Measurements from ENCODE around the gene SIRT4. TPM values are rescaled to one million over a fixed set of nuclear protein-coding genes. Genes with fewer than 3 reads are reported as not detected.

Gene SIRT4
- total and polyA plus RNA-seq, 2 of the 13 experiments (the other 11 are each of a cell fraction or from before 2014, with no cell fraction given) = 3.4 to 5.8 TPM

GRCh38 chr12:120342175-120343038 is 40.3 kb downstream of the SIRT4 start (continued):
- TF ChIP-seq, protein P1, sequence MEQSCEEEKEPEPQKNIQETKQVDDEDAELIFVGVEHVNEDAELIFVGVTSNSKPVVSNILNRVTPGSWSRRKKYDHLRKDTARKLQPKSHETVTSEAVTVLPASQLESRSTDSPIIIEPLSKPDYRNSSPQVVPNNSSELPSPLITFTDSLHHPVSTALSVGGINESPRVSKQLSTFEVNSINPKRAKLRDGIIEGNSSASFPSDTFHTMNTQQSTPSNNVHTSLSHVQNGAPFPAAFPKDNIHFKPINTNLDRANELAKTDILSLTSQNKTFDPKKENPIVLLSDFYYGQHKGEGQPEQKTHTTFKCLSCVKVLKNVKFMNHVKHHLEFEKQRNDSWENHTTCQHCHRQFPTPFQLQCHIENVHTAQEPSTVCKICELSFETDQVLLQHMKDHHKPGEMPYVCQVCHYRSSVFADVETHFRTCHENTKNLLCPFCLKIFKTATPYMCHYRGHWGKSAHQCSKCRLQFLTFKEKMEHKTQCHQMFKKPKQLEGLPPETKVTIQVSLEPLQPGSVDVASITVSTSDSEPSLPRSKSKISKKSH (CRISPR knock-in tag; IDR thresholded peaks at IDR 0.05; ENCODE audit: borderline replicate concordance) = 0 out of 2 replicates have a peak, but pooled peaks have one; percentile 38
- peak; percentile 43; the same call in 1 of the 2 replicates for TF ChIP-seq ZNF652 (CRISPR knock-in tag; IDR thresholded peaks at IDR 0.05; ENCODE audit: borderline replicate concordance, low read depth)
- TF ChIP-seq MBNL3 (CRISPR knock-in tag; conservative IDR thresholded peaks at IDR 0.05) = no peak
- no peak for TF ChIP-seq RNF2 (conservative IDR thresholded peaks at IDR 0.05; ENCODE audit: low read depth)
- TF ChIP-seq TBX2 (CRISPR knock-in tag; IDR thresholded peaks at IDR 0.05; ENCODE audit: borderline replicate concordance) = peak; percentile 26; the same call in 1 of the 2 replicates
- TF ChIP-seq, protein P2, sequence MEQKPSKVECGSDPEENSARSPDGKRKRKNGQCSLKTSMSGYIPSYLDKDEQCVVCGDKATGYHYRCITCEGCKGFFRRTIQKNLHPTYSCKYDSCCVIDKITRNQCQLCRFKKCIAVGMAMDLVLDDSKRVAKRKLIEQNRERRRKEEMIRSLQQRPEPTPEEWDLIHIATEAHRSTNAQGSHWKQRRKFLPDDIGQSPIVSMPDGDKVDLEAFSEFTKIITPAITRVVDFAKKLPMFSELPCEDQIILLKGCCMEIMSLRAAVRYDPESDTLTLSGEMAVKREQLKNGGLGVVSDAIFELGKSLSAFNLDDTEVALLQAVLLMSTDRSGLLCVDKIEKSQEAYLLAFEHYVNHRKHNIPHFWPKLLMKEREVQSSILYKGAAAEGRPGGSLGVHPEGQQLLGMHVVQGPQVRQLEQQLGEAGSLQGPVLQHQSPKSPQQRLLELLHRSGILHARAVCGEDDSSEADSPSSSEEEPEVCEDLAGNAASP (CRISPR knock-in tag; IDR thresholded peaks at IDR 0.05; ENCODE audit: borderline replicate concordance) = peak; percentile 30; the same call in 1 of the 2 replicates

- no peak for TF ChIP-seq CEBPG (CRISPR knock-in tag; IDR thresholded peaks at IDR 0.05)
- 0 out of 2 replicates have a peak, but pooled peaks have one; percentile 20 for TF ChIP-seq ZMYM3 (CRISPR knock-in tag; IDR thresholded peaks at IDR 0.05)
- TF ChIP-seq KDM5A (IDR thresholded peaks at IDR 0.05; ENCODE audit: borderline replicate concordance, low read length) = no peak
- TF ChIP-seq ZNF24 (IDR thresholded peaks at IDR 0.05) = no peak
- TF ChIP-seq ZNF770 (CRISPR knock-in tag; IDR thresholded peaks at IDR 0.05) = peak; percentile 91
- TF ChIP-seq ZNF414 (CRISPR knock-in tag; IDR thresholded peaks at IDR 0.05) = no peak
- TF ChIP-seq ZNF337 (CRISPR knock-in tag; IDR thresholded peaks at IDR 0.05; ENCODE audit: borderline replicate concordance, low read depth) = no peak
- TF ChIP-seq ZSCAN30 (CRISPR knock-in tag; IDR thresholded peaks at IDR 0.05) = no peak
- FAIRE-seq (no peak), DNase-seq (ENCODE audit: low spot score) (no peak), ATAC-seq (no peak)
- Histone ChIP-seq H2AFZ (ENCODE audit: low read length) (no peak overlapping the region), H4K20me1 (ENCODE audit: insufficient read depth, low read length) (no peaks in the 10 kb centered on the region), H3K79me2 (ENCODE audit: insufficient read depth, low read length) (no peaks in the 10 kb centered on the region), H3K4me1 (ENCODE audit: insufficient read depth, low read length) (peaks cover 34% of the 10 kb centered on the region), H3K9me3 (ENCODE audit: low read length) (peaks cover 3% of the 10 kb centered on the region; the same call in 1 of the 2 replicates), H3K4me3 (replicated peaks in 1 of 3; ENCODE audit: insufficient read depth in 1 of 3, low read depth in 2 of 3, low read length in 3 of 3) (no peak overlapping the region), H3K27ac (ENCODE audit: extremely low read length, insufficient read depth, low read length) (no peak overlapping the region), H3K4me2 (ENCODE audit: low read depth, low read length) (no peak overlapping the region), H3K9ac (ENCODE audit: insufficient read depth, low read depth, low read length) (no peak overlapping the region), H3K27me3 (ENCODE audit: control insufficient read depth in 1 of 2, insufficient read depth in 2 of 2, low read length in 2 of 2) (no peaks in the 10 kb centered on the region), H3K36me3 (replicated peaks in 1 of 2; ENCODE audit: control insufficient read depth in 1 of 2, insufficient read depth in 2 of 2, low read length in 2 of 2) (no peaks in the 10 kb centered on the region)
- intact Hi-C loops (cut with micrococcal nuclease; ENCODE audit: unreplicated experiment) = no loop called here
- BruUV-seq (replicated peaks) = no TSS peak
- WGBS (ENCODE audit: low lambda C conversion rate) = 64% methylated on average over 7 of the region's 10 CpGs
- ChIA-PET CTCF (ENCODE audit: low intra/inter-chr PET ratio, low total read pairs) (no interaction called here), POLR2A (interaction anchor here (1.8 kb wide), 1 partner anchor 52 kb away, joined by 4 read pairs; no protein-coding TSS in a partner anchor)
- in situ Hi-C loops (cut with HindIII; ENCODE audit: extremely low pct_ligation_motif_present, low pct_unique_long_range_greater_than_20kb) = no loop called here
Measured at GRCh38 chr12:120343039-120343537, 41.0 kb downstream of the SIRT4 start.

Data from HepG2 (cell line).